ENCODE results near the gene PYDC1.
"Not testable (repeated sequence)": the region's sequence is repeated elsewhere in the genome, so short reads cannot be mapped to it uniquely, and the experiment has no call there.

Gene PYDC1

DNA sequence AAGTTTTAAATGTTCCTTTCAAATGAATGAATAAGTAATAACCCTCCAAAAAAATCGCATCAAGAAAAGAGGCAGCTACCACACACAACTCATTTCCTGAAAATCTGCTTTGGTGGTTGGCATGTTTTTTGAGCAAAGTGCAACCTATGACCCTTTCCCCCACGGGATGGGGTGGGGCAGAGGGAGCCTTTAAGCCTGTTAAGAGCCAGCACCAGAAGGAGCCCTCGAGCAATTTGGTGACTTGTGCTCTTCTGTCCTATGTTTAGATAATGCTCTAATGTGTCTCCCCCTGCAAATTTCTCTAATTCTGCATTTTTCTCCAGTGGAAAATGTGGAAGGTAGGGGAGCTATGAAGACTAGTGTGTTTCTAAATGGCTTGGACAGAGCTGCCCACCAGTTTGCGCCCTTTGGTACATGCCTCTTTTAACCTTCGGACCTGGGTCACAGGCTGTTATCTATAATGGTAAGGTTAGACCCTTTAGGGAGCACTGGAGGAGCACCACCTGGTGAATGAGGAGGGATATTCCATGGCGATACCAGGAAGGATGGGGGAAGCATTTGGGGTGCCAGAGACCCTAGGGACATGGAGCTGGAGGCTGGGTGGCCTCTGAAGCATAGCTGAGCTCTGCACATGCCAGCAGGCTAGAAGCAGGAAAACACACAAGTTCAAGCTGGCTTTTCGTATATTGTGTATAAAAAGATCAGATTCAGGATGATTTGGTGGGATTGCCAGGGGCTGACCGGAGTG, 15.9 kb downstream of the PYDC1 start:
- peak overlapping the region in 1 of 2 experiments; percentile 90; a peak in 2 of 4 replicates for H3K4me3 ChIP-seq (ENCODE audit: low read depth in 1 of 2, low read length in 2 of 2)

DNA sequence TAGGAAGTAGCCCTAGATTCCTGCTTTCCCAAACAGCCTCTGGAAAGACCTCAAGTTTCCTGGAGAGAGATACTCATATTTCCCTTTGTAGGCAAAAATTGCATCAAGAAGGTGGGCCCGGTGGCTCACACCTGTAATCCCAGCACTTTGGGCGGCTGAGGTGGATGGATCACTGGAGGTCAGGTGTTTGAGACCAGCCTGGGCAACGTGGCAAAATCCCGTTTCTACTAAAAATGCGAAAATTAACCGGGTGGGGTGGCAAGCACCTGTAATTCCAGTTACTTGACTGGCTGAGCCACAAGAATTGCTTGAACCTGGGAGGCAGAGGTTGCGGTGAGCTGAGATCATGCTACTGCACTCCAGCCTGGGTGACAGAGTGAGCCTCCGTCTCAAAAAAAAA, 16.8 kb downstream of the PYDC1 start:
- peaks cover 25% of the 10 kb centered on the region for H3K36me3 ChIP-seq (ENCODE audit: insufficient read depth, low read length)
- not testable (repeated sequence) for ATAC-seq (ENCODE audit: insufficient read depth, low read depth)
- peaks cover 31% of the 10 kb centered on the region; the same call in 1 of the 2 replicates for H4K20me1 ChIP-seq (ENCODE audit: insufficient read depth, low read length)

More for the DNA sequence above, 15.9 kb downstream of the PYDC1 start:
- Histone ChIP-seq H3K27me3 (ENCODE audit: insufficient read depth, low read length, poor library complexity) (peaks cover 12% of the 10 kb centered on the region), H2AFZ (ENCODE audit: low read depth, low read length) (no peak overlapping the region), H3K4me1 (ENCODE audit: insufficient read depth, low read length) (peaks cover 26% of the 10 kb centered on the region), H3K79me2 (ENCODE audit: insufficient read depth, low read length) (peaks cover 6% of the 10 kb centered on the region; the same call in 1 of the 2 replicates), H3K9ac (ENCODE audit: low read depth, low read length) (peak overlapping the region; percentile 83), H4K20me1 (ENCODE audit: insufficient read depth, low read length) (peaks cover 23% of the 10 kb centered on the region; the same call in 1 of the 2 replicates), H3K4me2 (ENCODE audit: insufficient read depth, low read length) (peak overlapping the region; percentile 96), H3K27ac (ENCODE audit: low read length) (peak overlapping the region; percentile 71), H3K9me3 (ENCODE audit: insufficient read depth, low read length, severe bottlenecking) (no peaks in the 10 kb centered on the region), H3K36me3 (ENCODE audit: insufficient read depth, low read length) (peaks cover 16% of the 10 kb centered on the region)
- TF ChIP-seq, protein P1, sequence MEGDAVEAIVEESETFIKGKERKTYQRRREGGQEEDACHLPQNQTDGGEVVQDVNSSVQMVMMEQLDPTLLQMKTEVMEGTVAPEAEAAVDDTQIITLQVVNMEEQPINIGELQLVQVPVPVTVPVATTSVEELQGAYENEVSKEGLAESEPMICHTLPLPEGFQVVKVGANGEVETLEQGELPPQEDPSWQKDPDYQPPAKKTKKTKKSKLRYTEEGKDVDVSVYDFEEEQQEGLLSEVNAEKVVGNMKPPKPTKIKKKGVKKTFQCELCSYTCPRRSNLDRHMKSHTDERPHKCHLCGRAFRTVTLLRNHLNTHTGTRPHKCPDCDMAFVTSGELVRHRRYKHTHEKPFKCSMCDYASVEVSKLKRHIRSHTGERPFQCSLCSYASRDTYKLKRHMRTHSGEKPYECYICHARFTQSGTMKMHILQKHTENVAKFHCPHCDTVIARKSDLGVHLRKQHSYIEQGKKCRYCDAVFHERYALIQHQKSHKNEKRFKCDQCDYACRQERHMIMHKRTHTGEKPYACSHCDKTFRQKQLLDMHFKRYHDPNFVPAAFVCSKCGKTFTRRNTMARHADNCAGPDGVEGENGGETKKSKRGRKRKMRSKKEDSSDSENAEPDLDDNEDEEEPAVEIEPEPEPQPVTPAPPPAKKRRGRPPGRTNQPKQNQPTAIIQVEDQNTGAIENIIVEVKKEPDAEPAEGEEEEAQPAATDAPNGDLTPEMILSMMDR (IDR thresholded peaks at IDR 0.05; ENCODE audit: borderline replicate concordance, extremely low read depth, low read length, poor library complexity, severe bottlenecking): peak; percentile 23
- no peak for TF ChIP-seq EZH2 (IDR thresholded peaks at IDR 0.05; ENCODE audit: borderline replicate concordance, low read depth, low read length, severe bottlenecking)
- peak; percentile 51 for DNase-seq
- ATAC-seq (ENCODE audit: insufficient read depth, low read depth): peak; percentile 20; the same call in 2 of the 3 replicates

DNA sequence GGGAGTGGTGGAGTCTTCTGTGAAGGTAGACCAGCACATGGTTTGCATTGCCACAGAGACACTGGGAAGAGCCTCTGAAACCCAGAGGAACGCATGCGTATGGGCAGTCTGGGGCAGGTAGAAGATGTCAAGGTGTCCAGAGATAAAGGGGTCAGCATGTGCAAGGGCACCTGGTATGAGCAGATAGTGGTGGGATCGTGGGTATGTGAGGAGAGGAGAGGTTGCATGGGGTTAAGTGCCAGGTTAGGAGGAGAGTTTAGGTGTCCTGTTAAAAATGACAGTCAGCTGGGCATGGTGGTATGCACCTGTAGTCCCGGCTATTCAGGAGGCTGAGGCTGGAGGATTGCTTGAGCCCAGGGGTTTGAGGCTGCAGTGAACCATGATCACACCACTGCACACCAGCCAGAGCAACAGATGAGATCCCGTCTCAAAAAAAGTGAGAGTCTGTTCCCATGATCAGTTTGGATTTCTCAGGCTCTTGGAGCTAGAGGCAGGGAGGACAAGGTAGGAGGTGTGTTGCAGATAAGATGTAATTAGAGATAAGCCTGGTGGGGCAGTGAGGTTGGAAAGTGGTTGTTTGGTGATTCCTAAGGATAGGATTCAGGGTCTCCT, 17.4 kb downstream of the PYDC1 start:
- H3K27ac ChIP-seq (ENCODE audit: low read length): no peak overlapping the region
- peaks cover 26% of the 10 kb centered on the region for H3K4me1 ChIP-seq (ENCODE audit: insufficient read depth, low read length)
- TF ChIP-seq, protein P1 (IDR thresholded peaks at IDR 0.05; ENCODE audit: borderline replicate concordance, extremely low read depth, low read length, poor library complexity, severe bottlenecking): no peak
- TF ChIP-seq EZH2 (IDR thresholded peaks at IDR 0.05; ENCODE audit: borderline replicate concordance, low read depth, low read length, severe bottlenecking): no peak
- H2AFZ ChIP-seq (ENCODE audit: low read depth, low read length): no peak overlapping the region
- H3K4me3 ChIP-seq (ENCODE audit: low read depth in 1 of 2, low read length in 2 of 2): no peak overlapping the region
- H3K9ac ChIP-seq (ENCODE audit: low read depth, low read length): no peak overlapping the region
- DNase-seq (no peak), ATAC-seq (ENCODE audit: insufficient read depth, low read depth) (no peak)
- H3K36me3 ChIP-seq (ENCODE audit: insufficient read depth, low read length): peaks cover 30% of the 10 kb centered on the region
- H3K27me3 ChIP-seq (ENCODE audit: insufficient read depth, low read length, poor library complexity): peaks cover 12% of the 10 kb centered on the region
- peaks cover 6% of the 10 kb centered on the region; the same call in 1 of the 2 replicates for H3K79me2 ChIP-seq (ENCODE audit: insufficient read depth, low read length)
- peaks cover 37% of the 10 kb centered on the region; the same call in 1 of the 2 replicates for H4K20me1 ChIP-seq (ENCODE audit: insufficient read depth, low read length)
- H3K4me2 ChIP-seq (ENCODE audit: insufficient read depth, low read length): no peak overlapping the region
- no peaks in the 10 kb centered on the region for H3K9me3 ChIP-seq (ENCODE audit: insufficient read depth, low read length, severe bottlenecking)

More for the DNA sequence above, 16.8 kb downstream of the PYDC1 start:
- Histone ChIP-seq H3K4me1 (ENCODE audit: insufficient read depth, low read length) (peaks cover 26% of the 10 kb centered on the region), H3K27me3 (ENCODE audit: insufficient read depth, low read length, poor library complexity) (peaks cover 12% of the 10 kb centered on the region)
- not testable (repeated sequence) for H3K4me2 ChIP-seq (ENCODE audit: insufficient read depth, low read length); DNase-seq; H3K27ac ChIP-seq (ENCODE audit: low read length); H3K9ac ChIP-seq (ENCODE audit: low read depth, low read length); H2AFZ ChIP-seq (ENCODE audit: low read depth, low read length); H3K4me3 ChIP-seq (ENCODE audit: low read depth in 1 of 2, low read length in 2 of 2); H3K79me2 ChIP-seq (ENCODE audit: insufficient read depth, low read length); H3K9me3 ChIP-seq (ENCODE audit: insufficient read depth, low read length, severe bottlenecking)

Measured in DND-41 (cell line).